IPS-15b (cell line): ENCODE data around the gene SLC25A48.
"Not testable (repeated sequence)": the region's sequence is repeated elsewhere in the genome, so short reads cannot be mapped to it uniquely, and the experiment has no call there.

Source experiments
- H3K27me3 ChIP-seq: one replicate; pipeline ENCODE4 v1.6.1; 2013; ENCODE audit warnings: low read length; ENCODE audit not compliant: control insufficient read depth, insufficient read depth
- H3K36me3 ChIP-seq: one replicate; pipeline ENCODE4 v1.6.1; 2013; ENCODE audit warnings: low read length; ENCODE audit not compliant: control insufficient read depth, insufficient read depth
- H3K4me1 ChIP-seq: one replicate; pipeline ENCODE4 v1.6.1; 2013; ENCODE audit warnings: mild to moderate bottlenecking, low read length; ENCODE audit not compliant: control insufficient read depth, insufficient read depth
- H3K4me3 ChIP-seq: one replicate; pipeline ENCODE4 v1.5.1; 2013; ENCODE audit warnings: low read depth, low read length
- H3K9ac ChIP-seq: one replicate; pipeline ENCODE4 v1.6.1; 2013; ENCODE audit warnings: low read depth, mild to moderate bottlenecking, low read length
- H3K9me3 ChIP-seq: one replicate; pipeline ENCODE4 v1.6.1; 2013; ENCODE audit warnings: mild to moderate bottlenecking, low read length; ENCODE audit not compliant: control insufficient read depth, insufficient read depth

The SLC25A48 gene

DNA sequence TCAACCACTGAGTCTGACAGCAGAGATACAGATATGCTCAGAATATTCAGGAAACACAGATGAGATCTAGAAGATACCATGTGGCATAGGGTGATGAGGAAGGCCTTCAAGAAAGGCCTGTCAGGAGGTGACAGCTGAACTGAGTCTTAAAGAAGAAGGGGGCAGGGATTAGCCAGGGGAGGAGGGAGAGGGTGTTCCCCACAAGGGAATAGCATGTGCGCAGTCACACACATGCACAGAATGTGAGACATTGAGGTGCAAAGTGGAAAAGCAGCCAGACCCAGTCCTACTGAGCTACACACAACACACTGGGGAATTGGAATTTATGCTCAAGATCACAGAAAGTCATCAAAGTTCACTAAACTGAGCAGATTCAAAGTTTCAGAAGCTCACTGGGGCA is 3.0 kb upstream of the SLC25A48 start:
- Histone ChIP-seq H3K9me3 (no peaks in the 10 kb centered on the region), H3K9ac (no peak overlapping the region), H3K4me3 (no peak overlapping the region), H3K36me3 (no peaks in the 10 kb centered on the region), H3K4me1 (no peaks in the 10 kb centered on the region), H3K27me3 (peaks cover 56% of the 10 kb centered on the region)

DNA sequence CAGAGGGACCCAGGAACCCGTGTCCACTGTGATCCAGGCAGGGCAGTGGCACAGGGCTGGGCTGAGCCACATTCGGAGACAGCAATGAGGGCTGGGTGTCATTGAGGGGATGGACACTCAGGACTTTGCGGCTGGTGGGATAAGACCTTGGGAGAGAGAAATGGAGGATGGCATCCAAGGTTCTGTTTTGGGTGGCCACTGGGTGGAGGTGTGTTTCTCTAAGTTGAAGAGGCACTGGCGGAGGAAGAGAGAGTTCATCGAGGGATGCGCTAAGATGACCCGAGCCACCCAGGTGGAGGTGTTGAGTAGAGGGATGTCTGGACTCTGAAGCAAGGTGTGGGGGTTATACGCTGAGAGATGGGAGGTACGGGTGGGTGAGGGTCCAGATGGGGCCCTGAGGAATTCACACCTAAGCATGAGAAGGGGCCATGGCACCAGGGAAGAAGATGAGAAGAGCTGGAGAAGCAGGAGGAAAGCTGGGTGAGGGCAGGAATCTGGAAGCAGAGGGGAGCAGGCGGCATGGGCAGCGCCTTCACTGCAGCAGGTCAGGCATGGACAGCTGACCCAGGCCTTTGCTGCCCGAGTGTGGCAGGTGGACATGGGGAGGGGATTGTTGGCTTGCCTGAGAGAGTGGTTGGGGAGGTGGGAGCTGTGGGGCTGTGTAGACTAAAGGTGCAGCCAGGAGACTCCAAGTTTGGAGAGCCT is 2.5 kb upstream of the SLC25A48 start:
- Histone ChIP-seq H3K36me3 (no peaks in the 10 kb centered on the region), H3K27me3 (peaks cover 60% of the 10 kb centered on the region), H3K4me1 (no peaks in the 10 kb centered on the region), H3K4me3 (no peak overlapping the region), H3K9me3 (no peaks in the 10 kb centered on the region), H3K9ac (no peak overlapping the region)

GRCh38 chr5:135832941-135833920 is 1.2 kb upstream of the SLC25A48 start:
- Histone ChIP-seq H3K4me3 (no peak overlapping the region), H3K27me3 (peaks cover 65% of the 10 kb centered on the region), H3K9me3 (no peaks in the 10 kb centered on the region), H3K36me3 (no peaks in the 10 kb centered on the region), H3K4me1 (no peaks in the 10 kb centered on the region), H3K9ac (no peak overlapping the region)

- peak overlapping the region; percentile 59 for H3K4me3 ChIP-seq
- H3K27me3 ChIP-seq: peaks cover 65% of the 10 kb centered on the region
- no peaks in the 10 kb centered on the region for H3K36me3 ChIP-seq
- H3K9me3 ChIP-seq: no peaks in the 10 kb centered on the region
- H3K4me1 ChIP-seq: no peaks in the 10 kb centered on the region
- no peak overlapping the region for H3K9ac ChIP-seq
These were observed 363 bp upstream of the SLC25A48 start for GRCh38 chr5:135833961-135834638.

GRCh38 chr5:135835766-135836165 is 1.3 kb downstream of the SLC25A48 start:
- Histone ChIP-seq H3K36me3 (no peaks in the 10 kb centered on the region), H3K4me3 (no peak overlapping the region), H3K9ac (no peak overlapping the region), H3K4me1 (no peaks in the 10 kb centered on the region), H3K9me3 (no peaks in the 10 kb centered on the region), H3K27me3 (peaks cover 59% of the 10 kb centered on the region)

- H3K4me1 ChIP-seq: not testable (repeated sequence)
These were observed 3.9 kb downstream of the SLC25A48 start for GRCh38 chr5:135838395-135838794.

GRCh38 chr5:135839566-135839965 is 5.1 kb downstream of the SLC25A48 start:
- Histone ChIP-seq H3K4me1 (no peaks in the 10 kb centered on the region), H3K9ac (no peak overlapping the region), H3K9me3 (no peaks in the 10 kb centered on the region), H3K36me3 (no peaks in the 10 kb centered on the region), H3K4me3 (no peak overlapping the region), H3K27me3 (peaks cover 25% of the 10 kb centered on the region)

More at GRCh38 chr5:135838395-135838794, 3.9 kb downstream of the SLC25A48 start:
- not testable (repeated sequence) for H3K36me3 ChIP-seq, H3K4me3 ChIP-seq, H3K9me3 ChIP-seq, H3K9ac ChIP-seq
- H3K27me3 ChIP-seq: peaks cover 35% of the 10 kb centered on the region

DNA sequence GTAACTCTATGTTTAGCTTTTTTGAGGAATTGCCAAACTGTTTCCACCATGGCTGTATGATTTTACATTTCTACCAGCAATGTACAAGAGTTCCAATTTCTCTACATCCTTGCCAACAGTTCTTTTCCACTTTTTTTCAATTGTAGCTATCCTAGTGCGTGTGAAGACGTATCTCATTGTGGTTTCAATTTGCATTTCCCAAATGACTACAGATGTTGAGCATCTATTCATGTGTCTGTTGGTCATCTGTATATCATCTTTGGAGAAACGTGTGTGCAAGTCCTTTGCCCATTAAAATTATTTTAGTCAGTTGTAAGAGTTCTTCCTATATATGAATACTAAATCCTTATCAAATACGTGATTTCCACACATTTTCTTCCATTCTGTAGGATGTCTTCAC is 6.5 kb downstream of the SLC25A48 start:
- H3K9ac ChIP-seq: no peak overlapping the region
- H3K4me1 ChIP-seq: no peaks in the 10 kb centered on the region
- H3K36me3 ChIP-seq: no peaks in the 10 kb centered on the region
- no peak overlapping the region for H3K4me3 ChIP-seq
- H3K9me3 ChIP-seq: no peaks in the 10 kb centered on the region
- peaks cover 14% of the 10 kb centered on the region for H3K27me3 ChIP-seq

- Histone ChIP-seq H3K27me3 (no peaks in the 10 kb centered on the region), H3K4me1 (no peaks in the 10 kb centered on the region), H3K9me3 (no peaks in the 10 kb centered on the region), H3K9ac (no peak overlapping the region), H3K4me3 (no peak overlapping the region), H3K36me3 (no peaks in the 10 kb centered on the region)
These were observed 8.3 kb downstream of the SLC25A48 start for GRCh38 chr5:135842737-135843136.

GRCh38 chr5:135843571-135844337 is 9.3 kb downstream of the SLC25A48 start:
- Histone ChIP-seq H3K36me3 (no peaks in the 10 kb centered on the region), H3K9me3 (no peaks in the 10 kb centered on the region), H3K4me1 (no peaks in the 10 kb centered on the region), H3K27me3 (no peaks in the 10 kb centered on the region), H3K9ac (no peak overlapping the region), H3K4me3 (no peak overlapping the region)

DNA sequence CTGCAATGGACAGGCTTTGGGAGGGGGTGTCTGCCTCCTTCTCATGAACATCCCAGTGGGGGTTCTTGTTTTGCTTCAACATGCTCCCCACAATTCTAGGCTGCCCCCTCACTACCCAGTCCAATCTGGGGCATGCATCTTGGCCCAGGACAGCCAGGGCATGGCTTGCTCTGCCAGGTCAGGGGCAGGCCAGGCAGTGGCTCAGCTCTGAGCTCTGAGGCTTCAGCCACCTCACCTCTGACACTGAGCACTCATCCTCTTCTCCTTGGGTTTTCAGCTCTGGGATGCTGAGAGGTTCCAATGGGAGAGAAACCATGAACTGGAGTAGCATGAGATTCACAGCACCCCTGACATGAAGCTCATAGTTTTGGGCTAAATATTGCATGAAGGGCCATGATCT is 11.8 kb downstream of the SLC25A48 start:
- Histone ChIP-seq H3K36me3 (no peaks in the 10 kb centered on the region), H3K4me3 (no peak overlapping the region), H3K9me3 (no peaks in the 10 kb centered on the region), H3K9ac (no peak overlapping the region), H3K27me3 (no peaks in the 10 kb centered on the region), H3K4me1 (no peaks in the 10 kb centered on the region)
